Loucy (cell line): Measurements from ENCODE around the gene SERINC1.
A peak's percentile ranks its signal among the peaks of the same experiment; 100 is the strongest.

Source experiments
- H2AFZ ChIP-seq: fragments of 200-600 bp; sonication (generic); 2 replicates; pipeline ENCODE4 v1.6.0; 2016; ENCODE audit warnings: antibody characterized with exemption, mild to moderate bottlenecking, low read length, moderate library complexity
- H3F3A ChIP-seq: fragments of 200-600 bp; 2 replicates; pipeline ENCODE4 v1.6.0; 2016; ENCODE audit warnings: antibody characterized with exemption, low read depth, mild to moderate bottlenecking
- H3K27me3 ChIP-seq: fragments of 200-600 bp; sonication (generic); 2 replicates; pipeline ENCODE4 v1.6.1; 2014; ENCODE audit warnings: low read length, mild to moderate bottlenecking; ENCODE audit not compliant: insufficient read depth, poor library complexity, severe bottlenecking
- H3K36me3 ChIP-seq: fragments of 200-600 bp; sonication (generic); 2 replicates; pipeline ENCODE4 v1.6.1; 2016; ENCODE audit warnings: low read length; ENCODE audit not compliant: insufficient read depth
- H3K4me1 ChIP-seq: fragments of 200-600 bp; sonication (generic); 2 replicates; pipeline ENCODE4 v1.5.1; 2014; ENCODE audit warnings: low read length, mild to moderate bottlenecking; ENCODE audit not compliant: insufficient read depth, poor library complexity, severe bottlenecking
- H3K4me2 ChIP-seq: fragments of 200-600 bp; sonication (generic); 2 replicates; pipeline ENCODE4 v1.6.0; 2014; ENCODE audit warnings: antibody characterized with exemption, low read length, low read depth, mild to moderate bottlenecking; ENCODE audit not compliant: poor library complexity, severe bottlenecking
- H3K4me3 ChIP-seq: fragments of 200-600 bp; sonication (generic); 2 replicates; pipeline ENCODE4 v1.5.1; 2014; ENCODE audit warnings: low read length, mild to moderate bottlenecking, mixed read lengths; ENCODE audit not compliant: poor library complexity, severe bottlenecking
- H3K79me2 ChIP-seq: fragments of 200-600 bp; sonication (generic); 2 replicates; pipeline ENCODE4 v1.6.1; 2014; ENCODE audit warnings: low read length; ENCODE audit not compliant: insufficient read depth
- H3K9ac ChIP-seq: fragments of 200-600 bp; sonication (generic); 2 replicates; pipeline ENCODE4 v1.6.0; 2014; ENCODE audit warnings: mild to moderate bottlenecking, low read depth, low read length, moderate library complexity; ENCODE audit not compliant: poor library complexity, severe bottlenecking
- H3K9me2 ChIP-seq: fragments of 200-600 bp; sonication (generic); replicated peaks from 2 replicates; pipeline ENCODE4 v1.6.1; 2016; ENCODE audit warnings: low read depth, low read length, mixed read lengths
- H3K9me3 ChIP-seq: fragments of 200-600 bp; sonication (generic); 2 replicates; pipeline ENCODE4 v1.6.1; 2014; ENCODE audit warnings: mild to moderate bottlenecking, antibody characterized with exemption, low read length, low read depth; ENCODE audit not compliant: insufficient read depth
- H4K20me1 ChIP-seq: fragments of 200-600 bp; sonication (generic); 2 replicates; pipeline ENCODE4 v1.6.0; 2014; ENCODE audit warnings: antibody characterized with exemption, low read length, mild to moderate bottlenecking; ENCODE audit not compliant: insufficient read depth, poor library complexity, severe bottlenecking
- EZH2phosphoT487 ChIP-seq: fragments of 200-600 bp; IDR thresholded peaks from 2 replicates; pipeline ENCODE4 v1.6.1; 2018; ENCODE audit warnings: antibody characterized with exemption, mild to moderate bottlenecking, moderate library complexity, borderline replicate concordance
- TF ChIP-seq, protein P1 (sequence below): fragments of 200-600 bp; sonication (generic); conservative IDR thresholded peaks from 2 replicates; pipeline ENCODE4 v1.5.1; 2014; ENCODE audit warnings: mild to moderate bottlenecking, antibody characterized with exemption, low read length

Gene SERINC1

DNA sequence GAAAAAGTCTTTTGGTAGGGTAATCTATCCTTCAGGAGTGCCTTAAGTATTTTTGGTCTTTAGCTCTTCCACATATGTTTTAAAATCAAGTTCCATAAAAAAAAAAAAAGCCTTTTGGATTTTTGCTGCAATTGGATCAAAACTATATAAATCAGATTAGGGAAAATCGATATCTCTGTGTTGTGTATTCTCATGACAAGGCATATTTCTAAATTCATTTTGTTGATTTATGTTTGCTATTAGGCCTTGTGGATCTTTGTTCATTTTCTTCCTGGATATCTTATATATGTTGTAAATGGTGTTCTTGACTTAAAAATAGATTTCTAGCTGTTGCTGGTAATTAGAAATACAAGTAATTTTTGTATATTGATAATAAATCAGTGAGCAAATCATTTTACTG is 63.4 kb downstream of the SERINC1 start:
- no peak overlapping the region for H2AFZ ChIP-seq

DNA sequence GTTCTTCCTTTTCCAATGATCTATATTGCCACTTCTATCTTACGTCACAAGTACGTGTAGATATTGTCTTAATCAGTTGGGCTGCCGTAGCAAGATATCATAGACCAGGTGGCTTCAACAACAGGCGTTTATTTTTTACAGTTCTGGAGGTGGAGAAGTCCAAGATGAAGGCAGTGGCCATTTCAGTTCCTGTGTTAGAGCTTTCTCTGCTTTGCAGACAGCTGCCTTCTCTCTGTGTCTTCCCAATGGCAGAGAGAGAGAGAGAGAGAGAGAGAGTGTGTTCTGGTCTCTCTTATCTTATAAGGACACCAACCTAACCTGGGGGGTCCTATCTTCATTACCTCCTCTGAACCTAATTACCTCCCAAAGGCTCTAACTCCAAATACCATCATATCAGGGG is 63.9 kb downstream of the SERINC1 start:
- Histone ChIP-seq H3K9ac (no peak overlapping the region), H3K79me2 (peaks cover 99% of the 10 kb centered on the region), H3K36me3 (peaks cover 9% of the 10 kb centered on the region; the same call in 1 of the 2 replicates), H3K4me3 (peak overlapping the region; percentile 63), H3K9me3 (no peaks in the 10 kb centered on the region), H3K9me2 (no peaks in the 10 kb centered on the region), H3K4me2 (peak overlapping the region; percentile 80), H3K27me3 (no peaks in the 10 kb centered on the region), H3K4me1 (peaks cover 74% of the 10 kb centered on the region), H3F3A (no peaks in the 10 kb centered on the region), H4K20me1 (peaks cover 84% of the 10 kb centered on the region), H2AFZ (no peak overlapping the region)
- TF ChIP-seq EZH2phosphoT487: no peak
- TF ChIP-seq, protein P1, sequence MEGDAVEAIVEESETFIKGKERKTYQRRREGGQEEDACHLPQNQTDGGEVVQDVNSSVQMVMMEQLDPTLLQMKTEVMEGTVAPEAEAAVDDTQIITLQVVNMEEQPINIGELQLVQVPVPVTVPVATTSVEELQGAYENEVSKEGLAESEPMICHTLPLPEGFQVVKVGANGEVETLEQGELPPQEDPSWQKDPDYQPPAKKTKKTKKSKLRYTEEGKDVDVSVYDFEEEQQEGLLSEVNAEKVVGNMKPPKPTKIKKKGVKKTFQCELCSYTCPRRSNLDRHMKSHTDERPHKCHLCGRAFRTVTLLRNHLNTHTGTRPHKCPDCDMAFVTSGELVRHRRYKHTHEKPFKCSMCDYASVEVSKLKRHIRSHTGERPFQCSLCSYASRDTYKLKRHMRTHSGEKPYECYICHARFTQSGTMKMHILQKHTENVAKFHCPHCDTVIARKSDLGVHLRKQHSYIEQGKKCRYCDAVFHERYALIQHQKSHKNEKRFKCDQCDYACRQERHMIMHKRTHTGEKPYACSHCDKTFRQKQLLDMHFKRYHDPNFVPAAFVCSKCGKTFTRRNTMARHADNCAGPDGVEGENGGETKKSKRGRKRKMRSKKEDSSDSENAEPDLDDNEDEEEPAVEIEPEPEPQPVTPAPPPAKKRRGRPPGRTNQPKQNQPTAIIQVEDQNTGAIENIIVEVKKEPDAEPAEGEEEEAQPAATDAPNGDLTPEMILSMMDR: no peak

More for the DNA sequence above, 63.4 kb downstream of the SERINC1 start:
- H3K4me1 ChIP-seq: peaks cover 70% of the 10 kb centered on the region
- H3K4me2 ChIP-seq: peak overlapping the region; percentile 80
- H3K9me3 ChIP-seq: no peaks in the 10 kb centered on the region
- peaks cover 96% of the 10 kb centered on the region for H3K79me2 ChIP-seq
- no peaks in the 10 kb centered on the region for H3F3A ChIP-seq
- H3K36me3 ChIP-seq: peaks cover 13% of the 10 kb centered on the region; the same call in 1 of the 2 replicates
- H3K4me3 ChIP-seq: peak overlapping the region; percentile 63
- TF ChIP-seq EZH2phosphoT487: no peak
- TF ChIP-seq, protein P1: no peak
- H3K9ac ChIP-seq: peak overlapping the region; percentile 24
- H4K20me1 ChIP-seq: peaks cover 80% of the 10 kb centered on the region
- no peaks in the 10 kb centered on the region for H3K27me3 ChIP-seq
- H3K9me2 ChIP-seq: no peaks in the 10 kb centered on the region

DNA sequence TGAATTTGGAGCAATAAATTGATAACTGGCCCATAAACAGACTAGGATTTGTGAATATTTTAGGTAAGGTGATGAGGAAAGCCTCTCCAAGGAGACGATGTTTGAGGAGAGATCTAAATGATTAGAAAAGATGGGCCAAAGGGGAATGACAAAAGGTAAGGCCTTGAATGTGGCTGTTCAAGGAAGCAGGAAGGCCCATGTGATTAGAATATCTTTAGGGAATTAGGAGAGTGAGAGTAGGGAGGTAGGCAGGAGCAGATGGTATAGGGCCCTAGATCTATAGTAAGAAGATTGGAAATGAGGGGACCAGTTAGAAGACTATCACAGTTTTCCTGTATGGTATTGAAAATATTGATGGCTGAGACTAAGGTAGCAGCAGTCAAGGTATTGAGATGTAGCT is 65.4 kb downstream of the SERINC1 start:
- H3K79me2 ChIP-seq: peaks cover 99% of the 10 kb centered on the region
- no peaks in the 10 kb centered on the region for H3K9me3 ChIP-seq
- TF ChIP-seq EZH2phosphoT487: no peak
- TF ChIP-seq, protein P1: no peak
- H4K20me1 ChIP-seq: peaks cover 89% of the 10 kb centered on the region
- no peaks in the 10 kb centered on the region for H3K36me3 ChIP-seq
- H3K27me3 ChIP-seq: no peaks in the 10 kb centered on the region
- peaks cover 79% of the 10 kb centered on the region for H3K4me1 ChIP-seq
- no peaks in the 10 kb centered on the region for H3F3A ChIP-seq
- H2AFZ ChIP-seq: no peak overlapping the region
- H3K4me3 ChIP-seq: peak overlapping the region; percentile 98
- H3K9me2 ChIP-seq: no peaks in the 10 kb centered on the region
- H3K9ac ChIP-seq: no peak overlapping the region
- peak overlapping the region; percentile 80 for H3K4me2 ChIP-seq
